GM12872 (cell line): ENCODE results near the gene LRRC9.

Source experiments
- CTCF ChIP-seq: IDR thresholded peaks from 3 replicates; pipeline ENCODE4 v1.5.1; 2011; ENCODE audit warnings: low read depth, mild to moderate bottlenecking, low read length, moderate library complexity; ENCODE audit not compliant: insufficient read depth

LRRC9 gene

GRCh38 chr14:60106339-60106738 lies 186.4 kb downstream of the LRRC9 start:
- no peak for TF ChIP-seq CTCF

- no peak for TF ChIP-seq CTCF
These were observed 187.5 kb downstream of the LRRC9 start for GRCh38 chr14:60107477-60107876.

GRCh38 chr14:60111732-60112131 lies 191.8 kb downstream of the LRRC9 start:
- TF ChIP-seq CTCF: no peak
